Adrenal gland (tissue), 12 donors: ENCODE data around the gene PEX16. TPM values are rescaled to one million over a fixed set of nuclear protein-coding genes. Genes with fewer than 3 reads are reported as not detected.

Source experiments
- DNase-seq, 7 donors: peaks; one replicate each; pipeline ENCODE4 v3.0.0-alpha.2; 2019 to 2020
- H3K27ac ChIP-seq, 5 donors: fragments of 200-600 bp; sonication (generic) in 4 of 5; 1 replicate in 3 of 5; 2 replicates in 2 of 5; pipeline versions ENCODE4 v1.5.1 to v1.8.0; 2016 to 2020; ENCODE audit warnings: mild to moderate bottlenecking in 1 of 5
- H3K27me3 ChIP-seq: fragments of 200-600 bp; 2 replicates; pipeline ENCODE4 v1.8.0; 2021
- H3K36me3 ChIP-seq, 2 donors: fragments of 200-600 bp; replicated peaks in 1 of 2; 1 replicate in 1 of 2; 2 replicates in 1 of 2; pipeline versions ENCODE4 v1.5.1 to v1.8.0; 2018 to 2022
- H3K4me1 ChIP-seq, 2 donors: fragments of 200-600 bp; replicated peaks in 1 of 2; 1 replicate in 1 of 2; 2 replicates in 1 of 2; pipeline versions ENCODE4 v1.5.1 to v1.8.0; 2018 to 2021
- H3K4me3 ChIP-seq, 4 donors: fragments of 200-600 bp; sonication (generic) in 3 of 4; one replicate each; pipeline ENCODE4 v1.5.1; 2016 to 2018
- H3K9me3 ChIP-seq, 3 donors: fragments of 200-600 bp; sonication (generic) in 1 of 3; replicated peaks in 1 of 3; 1 replicate in 2 of 3; 2 replicates in 1 of 3; pipeline versions ENCODE4 v1.5.1 to v1.8.0; 2016 to 2021
- CTCF ChIP-seq, 6 experiments: fragments of 450-650 bp in 4 of 6; fragments of 200-600 bp in 2 of 6; sonication (generic) in 1 of 6; IDR thresholded peaks; 1 replicate in 5 of 6; 2 replicates in 1 of 6; pipeline versions ENCODE4 v1.5.1 to v1.8.0; 2016 to 2021; ENCODE audit warnings: antibody characterized with exemption in 6 of 6, mild to moderate bottlenecking in 2 of 6, moderate library complexity in 1 of 6
- POLR2A ChIP-seq, 2 donors: fragments of 450-650 bp; IDR thresholded peaks; one replicate each; pipeline ENCODE4 v1.6.1; 2017; ENCODE audit warnings: antibody characterized with exemption in 2 of 2, mild to moderate bottlenecking in 2 of 2, moderate library complexity in 1 of 2
- WGBS, 4 donors: extraction: QIAGEN DNeasy Blood & Tissue Kit in 2 of 4; methylation state at CpG; one replicate each; pipeline versions ENCODE4 v1.1.5 to v1.1.7; 2013 to 2017; 5-methylcytosine and 5-hydroxymethylcytosine counted together
- intact Hi-C, 2 donors: fragments of 100-400 bp; cut with DNase I; formaldehyde crosslinking; loops; one replicate each; pipeline versions ENCODE4 v1.14.1 to v1.15.0; 2022 to 2023
- polyA plus RNA-seq, 3 donors: library from polyadenylated mRNA; stranded (reverse); fragments of 200-250 nt in 2 of 3; fragments of 350-450 nt in 1 of 3; fragmentation: Illumina TruSeq in 1 of 3; extraction: RNeasy Lipid Tissue Mini Kit (QIAGEN cat#74804) in 1 of 3; gene quantifications; one replicate each; pipeline ENCODE4 v1.2.3, GENCODE V29; 2013 to 2014
- total RNA-seq, 9 donors: library from RNA; depleted of rRNA in 4 of 9; stranded (reverse); fragments of >200 nt in 4 of 9; fragments of 120-200 nt in 1 of 9; fragmentation: NEBNext Ultra II Directional in 1 of 9; extraction: Animal tissue kit (Norgen Biotek cat#: 25700) in 1 of 9; gene quantifications; one replicate each; pipeline versions ENCODE4 v1.1.0 to v1.2.4, GENCODE V29; 2013 to 2023
- donor health status: healthy with polysubstance abuse.
- donor health status: Bipolar disorder and iron deficiency.
- donor health status: DM: yes; HTN: yes; CAD: no.
- donor health status: DM: no; HTN: no; CAD: no.
- donor health status: DM: no; HTN: no; CAD: no.
- donor health status: DM: yes; HTN: yes; CAD: no.

The PEX16 gene
- total and polyA plus RNA-seq, 12 donors: 7.6 to 67.6 (median 40.7) TPM

GRCh38 chr11:45922425-45923082, 4.9 kb upstream of the PEX16 start, which contains the start of gene LARGE2:
Gene LARGE2, plus strand, starts transcription at chr11:45922656. Its CDS starts 227 bp downstream, at chr11:45922883.
- Histone ChIP-seq H3K27ac (peak within 1 kb of the TSS in 2 of 5 donors; percentile 63 to 70), H3K4me1 (peaks cover 0 to 20% of the 10 kb centered on the region in 2 donors), H3K36me3 (no peaks in the 10 kb centered on the region), H3K4me3 (peak within 1 kb of the TSS in 2 of 4 donors; percentile 13 to 59), H3K9me3 (no peaks in the 10 kb centered on the region), H3K27me3 (no peaks in the 10 kb centered on the region)
- TF ChIP-seq CTCF (IDR thresholded peaks at IDR 0.05) (no peak), POLR2A (IDR thresholded peaks at IDR 0.05) (no peak)
- peak in 5 of 7 donors; percentile 28 to 67 (median 57) for DNase-seq
- 1% methylated on average over 29 to 71 of the region's 73 CpGs; no CpG with 5 or more reads in 2 of the 4 donors for WGBS, 4 donors
- intact Hi-C loops: no loop called here

DNA sequence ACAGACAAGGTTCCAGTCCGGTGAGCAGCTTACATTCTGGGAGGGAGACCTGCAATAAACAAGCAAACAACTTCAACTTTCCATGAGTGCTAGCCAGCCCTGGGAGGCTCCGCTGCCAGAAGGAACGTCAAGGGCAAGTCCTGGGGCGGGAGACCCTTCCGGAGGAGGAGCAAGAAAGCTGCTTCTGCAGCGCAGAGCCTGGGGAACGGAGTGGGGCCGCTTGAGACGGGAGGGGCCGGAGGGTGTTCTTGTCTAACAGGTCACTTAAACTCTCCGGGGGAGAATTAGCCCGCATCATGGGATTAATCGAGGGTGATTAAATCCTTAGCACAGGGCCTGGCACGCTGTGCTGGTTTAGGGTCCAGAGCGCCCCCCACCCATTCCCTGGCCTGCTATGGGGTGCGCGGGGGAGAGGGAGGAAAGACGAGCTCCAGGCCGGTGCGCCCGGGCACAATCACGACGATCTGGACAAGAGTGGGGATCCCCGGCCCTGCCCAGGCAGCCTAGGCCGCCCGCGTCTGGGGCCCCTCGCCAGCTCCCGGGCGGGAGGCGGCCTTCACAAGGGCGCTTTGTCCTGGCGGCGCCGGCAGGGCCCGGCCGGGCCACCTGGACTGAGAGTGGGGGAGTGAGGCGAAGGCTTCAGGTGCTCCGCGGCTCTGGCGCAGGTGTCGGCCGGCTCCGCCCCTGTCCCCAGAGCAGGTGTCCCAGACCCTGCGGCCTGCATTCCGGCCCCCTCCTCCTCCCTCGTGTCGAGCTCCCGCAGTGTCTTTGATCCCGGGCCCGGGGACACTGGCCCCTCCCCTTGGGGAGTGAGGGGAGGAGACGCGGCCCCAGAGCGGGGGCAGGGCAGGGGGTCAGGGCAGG, 4.1 kb upstream of the PEX16 start:
- Histone ChIP-seq H3K36me3 (no peaks in the 10 kb centered on the region), H3K27me3 (no peaks in the 10 kb centered on the region), H3K4me1 (peaks cover 6 to 27% of the 10 kb centered on the region in 2 donors), H3K27ac (peak overlapping the region in 2 of 5 donors; percentile 63 to 70), H3K9me3 (no peaks in the 10 kb centered on the region), H3K4me3 (peak overlapping the region in 2 of 4 donors; percentile 13 to 59)
- no peak for TF ChIP-seq CTCF (IDR thresholded peaks at IDR 0.05)
- peak in 1 of 2 donors; percentile 15 for TF ChIP-seq POLR2A (IDR thresholded peaks at IDR 0.05)
- intact Hi-C loops: no loop called here
- peak in 6 of 7 donors; percentile 40 to 60 (median 50) for DNase-seq
- WGBS, 4 donors: 17 to 40% (median 21%) methylated on average over 5 to 54 of the region's 54 CpGs

DNA sequence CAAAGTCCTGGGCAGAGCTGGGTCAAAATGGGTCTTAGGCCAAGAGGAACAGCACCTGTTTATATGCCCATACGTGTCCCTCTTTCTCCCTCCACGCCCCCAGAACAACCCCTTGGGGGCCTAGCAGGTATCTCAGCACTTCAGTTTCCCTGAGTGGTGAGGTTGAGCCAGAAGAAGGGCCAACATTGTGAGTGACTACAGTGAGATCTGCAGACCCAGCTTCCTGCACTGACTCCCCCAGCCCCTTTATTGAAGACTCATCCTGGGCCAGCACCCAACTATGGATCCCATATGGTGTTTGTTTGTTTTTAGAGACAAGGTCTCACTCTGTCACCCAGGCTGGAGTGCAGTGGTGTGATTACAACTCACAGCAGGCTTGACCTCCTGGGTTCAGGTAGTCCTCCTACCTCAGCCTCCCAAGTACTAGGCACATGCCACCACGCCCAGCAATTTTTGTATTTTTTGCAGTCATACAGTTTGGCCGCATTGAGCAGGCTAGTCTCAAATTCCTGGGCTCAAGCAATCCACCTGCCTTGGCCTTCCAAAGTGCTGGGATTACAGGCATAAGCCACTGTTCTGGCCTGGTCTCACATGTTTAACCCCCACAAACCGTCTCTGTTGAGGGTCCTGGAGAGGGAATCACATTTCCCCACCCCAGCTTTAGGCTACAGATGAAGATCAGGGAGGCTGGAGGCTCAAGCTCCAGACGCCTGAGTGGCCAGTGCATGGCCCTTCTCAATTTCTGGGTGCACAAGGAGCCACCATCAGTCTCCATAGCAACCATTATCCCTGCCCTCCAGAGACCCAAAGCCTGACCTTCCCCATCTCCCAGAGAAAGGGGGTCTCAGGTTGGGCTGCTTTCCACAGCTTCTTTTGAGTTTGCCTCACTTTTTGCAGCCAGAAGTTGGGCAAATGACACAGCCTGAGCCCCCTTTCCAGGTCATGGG, 3.1 kb upstream of the PEX16 start:
- no peaks in the 10 kb centered on the region for H3K9me3 ChIP-seq
- TF ChIP-seq CTCF (IDR thresholded peaks at IDR 0.05) (no peak), POLR2A (IDR thresholded peaks at IDR 0.05) (no peak)
- H3K4me3 ChIP-seq: no peak overlapping the region
- H3K4me1 ChIP-seq: peaks cover 6 to 36% of the 10 kb centered on the region in 2 donors
- peak overlapping the region in 2 of 5 donors; percentile 63 to 70 for H3K27ac ChIP-seq
- H3K27me3 ChIP-seq: no peaks in the 10 kb centered on the region
- intact Hi-C loops: no loop called here
- 86 to 95% (median 90%) methylated on average over 6 of the region's 6 CpGs for WGBS, 4 donors
- peaks cover 0 to 4% of the 10 kb centered on the region in 2 donors for H3K36me3 ChIP-seq
- DNase-seq: peak in 1 of 7 donors; percentile 12
